MCF 10A (cell line): ENCODE data around the gene FBLN5. TPM values are rescaled to one million over a fixed set of nuclear protein-coding genes. Genes with fewer than 3 reads are reported as not detected.

Experiments used
- BruUV-seq: library from RNA; stranded (reverse); fragments of 400-500 nt; replicated peaks from 2 replicates; lab custom pipeline; 2021; lab: Mats Ljungman, UMichigan
- CTCF ChIA-PET: fragments of 300-600 bp; sonication (Branson Sonifier 250); formaldehyde crosslinking; extraction: SDS; loops from one replicate; lab custom pipeline; 2021; ENCODE audit warnings: antibody characterized with exemption, inconsistent platforms; lab: Yijun Ruan, JAX
- POLR2A ChIA-PET: fragments of 300-600, 350-650 bp; sonication (Branson Sonifier 250); formaldehyde crosslinking; extraction: SDS; loops from one replicate; lab custom pipeline; 2020; ENCODE audit warnings: antibody characterized with exemption, inconsistent platforms; lab: Yijun Ruan, JAX
- DNase-seq: peaks from one replicate; pipeline ENCODE4 v3.0.0-alpha.2; 2018; ENCODE audit not compliant: unreplicated experiment
- H3K27ac Mint-ChIP-seq: one replicate; pipeline ENCODE4 v1.8.0; 2022; ENCODE audit warnings: mild to moderate bottlenecking, low read depth, mixed read lengths; ENCODE audit not compliant: unreplicated experiment
- H3K27me3 Mint-ChIP-seq: one replicate; pipeline ENCODE4 v1.8.0; 2022; ENCODE audit warnings: mixed read lengths; ENCODE audit not compliant: insufficient read depth, unreplicated experiment
- H3K36me3 Mint-ChIP-seq: one replicate; pipeline ENCODE4 v1.8.0; 2022; ENCODE audit warnings: mild to moderate bottlenecking, moderate library complexity, mixed read lengths; ENCODE audit not compliant: insufficient read depth, unreplicated experiment
- H3K4me1 Mint-ChIP-seq: one replicate; pipeline ENCODE4 v1.8.0; 2022; ENCODE audit warnings: mixed read lengths; ENCODE audit not compliant: insufficient read depth, unreplicated experiment
- H3K4me3 Mint-ChIP-seq: one replicate; pipeline ENCODE4 v1.8.0; 2022; ENCODE audit warnings: mild to moderate bottlenecking, moderate library complexity, mixed read lengths; ENCODE audit not compliant: unreplicated experiment
- H3K9me3 Mint-ChIP-seq: one replicate; pipeline ENCODE4 v1.8.0; 2022; ENCODE audit warnings: mixed read lengths; ENCODE audit not compliant: unreplicated experiment
- intact Hi-C: fragments of 100-400 bp; cut with micrococcal nuclease; formaldehyde crosslinking; loops from 2 replicates; pipeline ENCODE4 v1.14.1; 2022
- total RNA-seq: library from RNA; stranded (reverse); gene quantifications from 2 replicates; pipeline ENCODE4 v1.2.3, GENCODE V29; 2022
- TF ChIP-seq, protein P1 (sequence below): fragments of 200-600 bp; IDR thresholded peaks from one replicate; pipeline ENCODE4 v1.8.0; 2022; ENCODE audit warnings: antibody characterized with exemption, mild to moderate bottlenecking; ENCODE audit not compliant: unreplicated experiment

The FBLN5 gene
- total RNA-seq, 1 experiment from 2014 or later = 14.8 TPM

- Mint-ChIP-seq H3K36me3 (no peaks in the 10 kb centered on the region), H3K27me3 (no peaks in the 10 kb centered on the region), H3K4me3 (no peak overlapping the region), H3K9me3 (no peaks in the 10 kb centered on the region), H3K27ac (no peak overlapping the region), H3K4me1 (peaks cover 11% of the 10 kb centered on the region)
- BruUV-seq = no TSS peak
- TF ChIP-seq, protein P1, sequence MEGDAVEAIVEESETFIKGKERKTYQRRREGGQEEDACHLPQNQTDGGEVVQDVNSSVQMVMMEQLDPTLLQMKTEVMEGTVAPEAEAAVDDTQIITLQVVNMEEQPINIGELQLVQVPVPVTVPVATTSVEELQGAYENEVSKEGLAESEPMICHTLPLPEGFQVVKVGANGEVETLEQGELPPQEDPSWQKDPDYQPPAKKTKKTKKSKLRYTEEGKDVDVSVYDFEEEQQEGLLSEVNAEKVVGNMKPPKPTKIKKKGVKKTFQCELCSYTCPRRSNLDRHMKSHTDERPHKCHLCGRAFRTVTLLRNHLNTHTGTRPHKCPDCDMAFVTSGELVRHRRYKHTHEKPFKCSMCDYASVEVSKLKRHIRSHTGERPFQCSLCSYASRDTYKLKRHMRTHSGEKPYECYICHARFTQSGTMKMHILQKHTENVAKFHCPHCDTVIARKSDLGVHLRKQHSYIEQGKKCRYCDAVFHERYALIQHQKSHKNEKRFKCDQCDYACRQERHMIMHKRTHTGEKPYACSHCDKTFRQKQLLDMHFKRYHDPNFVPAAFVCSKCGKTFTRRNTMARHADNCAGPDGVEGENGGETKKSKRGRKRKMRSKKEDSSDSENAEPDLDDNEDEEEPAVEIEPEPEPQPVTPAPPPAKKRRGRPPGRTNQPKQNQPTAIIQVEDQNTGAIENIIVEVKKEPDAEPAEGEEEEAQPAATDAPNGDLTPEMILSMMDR = no peak
- POLR2A ChIA-PET = no interaction called here
- CTCF ChIA-PET = no interaction called here
- intact Hi-C loops = no loop called here
- no peak for DNase-seq
Observed at GRCh38 chr14:91827746-91828145, 119.7 kb downstream of the FBLN5 start.

Other genes with a start within 250 kb of the FBLN5 start
- 0.71 and 1.1 TPM in 2 replicates for gene CATSPERB, start 215.6 kb downstream of the FBLN5 start, total RNA-seq
- gene TC2N, start 80.2 kb downstream of the FBLN5 start, total RNA-seq = 11.8 and 12.6 TPM in 2 replicates
- 65.8 and 73.6 TPM in 2 replicates for gene TRIP11, start 92.4 kb upstream of the FBLN5 start, total RNA-seq
- 24.9 and 31.6 TPM in 2 replicates for gene ATXN3, start 158.9 kb upstream of the FBLN5 start, total RNA-seq
- gene NDUFB1, start 174.0 kb upstream of the FBLN5 start, total RNA-seq = 130 and 134 TPM in 2 replicates
- gene CPSF2, start 174.3 kb upstream of the FBLN5 start, total RNA-seq = 116 and 121 TPM in 2 replicates